HepG2 (cell line): ENCODE results near the gene THRA. TPM values are rescaled to one million over a fixed set of nuclear protein-coding genes. Genes with fewer than 3 reads are reported as not detected.
A peak's percentile ranks its signal among the peaks of the same experiment; 100 is the strongest.

Source experiments
- CEBPB ChIP-seq: IDR thresholded peaks from 2 replicates; pipeline ENCODE4 v1.6.1; 2011; ENCODE audit warnings: low read depth, low read length, improper control_type of control experiment, borderline replicate concordance
- CHD2 ChIP-seq: IDR thresholded peaks from 2 replicates; pipeline ENCODE4 v1.6.1; 2011; ENCODE audit warnings: low read depth, low read length, improper control_type of control experiment
- ETV5 ChIP-seq: IDR thresholded peaks from 2 replicates; pipeline ENCODE4 v1.6.1; 2018; ENCODE audit warnings: missing biosample characterization, missing genetic modification reagents, inconsistent platforms, borderline replicate concordance
- KLF13 ChIP-seq: sonication (generic); formaldehyde crosslinking; IDR thresholded peaks from 2 replicates; pipeline ENCODE4 v1.4.0; 2020; ENCODE audit warnings: mild to moderate bottlenecking, missing genetic modification reagents
- MYC ChIP-seq: sonication (generic); formaldehyde crosslinking; IDR thresholded peaks from 2 replicates; pipeline ENCODE4 v1.9.0; 2021; ENCODE audit warnings: missing genetic modification reagents, borderline replicate concordance
- MYNN ChIP-seq: sonication (generic); formaldehyde crosslinking; IDR thresholded peaks from 2 replicates; pipeline ENCODE4 v1.4.0; 2020; ENCODE audit warnings: mild to moderate bottlenecking, low read depth, missing genetic modification reagents
- MZF1 ChIP-seq: sonication (generic); formaldehyde crosslinking; IDR thresholded peaks from 2 replicates; pipeline ENCODE4 v1.8.1; 2023; ENCODE audit warnings: mild to moderate bottlenecking, missing genetic modification reagents, borderline replicate concordance
- SAP130 ChIP-seq: IDR thresholded peaks from 2 replicates; pipeline ENCODE4 v1.6.1; 2016; ENCODE audit warnings: low read depth
- SKI ChIP-seq: fragments of 450-650 bp; IDR thresholded peaks from one replicate; pipeline ENCODE4 v1.6.1; 2018; ENCODE audit warnings: mild to moderate bottlenecking; ENCODE audit not compliant: partially characterized antibody
- SOX6 ChIP-seq, 2 experiments: fragments of 450-650 bp in 1 of 2; sonication (generic) in 1 of 2; formaldehyde crosslinking in 1 of 2; IDR thresholded peaks; 2 replicates each; pipeline versions ENCODE4 v1.4.0 to v1.6.1; 2017 to 2020; ENCODE audit warnings: antibody characterized with exemption in 1 of 2, mild to moderate bottlenecking in 1 of 2, missing genetic modification reagents in 1 of 2
- ZNF180 ChIP-seq: sonication (generic); formaldehyde crosslinking; IDR thresholded peaks from 2 replicates; pipeline ENCODE4 v1.4.0; 2020; ENCODE audit warnings: low read depth, missing genetic modification reagents, borderline replicate concordance
- ZNF224 ChIP-seq: sonication (generic); formaldehyde crosslinking; IDR thresholded peaks from 2 replicates; pipeline ENCODE4 v1.5.0; 2020; ENCODE audit warnings: mild to moderate bottlenecking, missing genetic modification reagents
- ZNF431 ChIP-seq: sonication (generic); formaldehyde crosslinking; IDR thresholded peaks from 2 replicates; pipeline ENCODE4 v1.9.0; 2022; ENCODE audit warnings: missing genetic modification reagents, low read depth, mild to moderate bottlenecking, borderline replicate concordance
- ZNF451 ChIP-seq: sonication (generic); formaldehyde crosslinking; IDR thresholded peaks from 2 replicates; pipeline ENCODE4 v1.5.0; 2020; ENCODE audit warnings: mild to moderate bottlenecking, missing genetic modification reagents
- ZNF816 ChIP-seq: sonication (generic); formaldehyde crosslinking; IDR thresholded peaks from 2 replicates; pipeline ENCODE4 v1.8.0; 2022; ENCODE audit warnings: missing genetic modification reagents, mild to moderate bottlenecking, borderline replicate concordance
- ZSCAN30 ChIP-seq: sonication (generic); formaldehyde crosslinking; IDR thresholded peaks from 2 replicates; pipeline ENCODE4 v1.5.0; 2020; ENCODE audit warnings: mild to moderate bottlenecking, missing genetic modification reagents
- polyA plus RNA-seq, 8 experiments: library from polyadenylated mRNA; depleted of rRNA in 3 of 8; stranded (reverse) in 7 of 8; unstranded in 1 of 8; fragments of >200 nt; fragmentation: Illumina TruSeq in 4 of 8; extraction: Trizol in 4 of 8; gene quantifications; 2 replicates each; pipeline versions ENCODE4 v1.2.1 to v1.2.3, GENCODE V29; 2011 to 2016; ENCODE audit warnings: low read depth in 4 of 8, missing spikeins in 1 of 8, mixed read lengths in 1 of 8; ENCODE audit not compliant: insufficient read depth in 1 of 8
- total RNA-seq, 5 experiments: library from RNA; depleted of rRNA; stranded (reverse); fragments of >200 nt; fragmentation: Illumina TruSeq; extraction: Trizol; gene quantifications; 2 replicates each; pipeline ENCODE4 v1.2.3, GENCODE V29; 2016; ENCODE audit warnings: low read depth in 1 of 5
- TF ChIP-seq, protein P1 (sequence below): IDR thresholded peaks from 2 replicates; pipeline ENCODE4 v1.6.1; 2016; ENCODE audit warnings: control low read depth
- TF ChIP-seq, protein P2 (sequence below): IDR thresholded peaks from 2 replicates; pipeline ENCODE4 v1.4.0; 2020; ENCODE audit warnings: mild to moderate bottlenecking, missing genetic modification reagents
- TF ChIP-seq, protein P3 (sequence below): sonication (generic); formaldehyde crosslinking; IDR thresholded peaks from 2 replicates; pipeline ENCODE4 v1.8.1; 2023; ENCODE audit warnings: missing genetic modification reagents, mild to moderate bottlenecking, borderline replicate concordance
- TF ChIP-seq, protein P4 (sequence below): sonication (generic); formaldehyde crosslinking; IDR thresholded peaks from 2 replicates; pipeline ENCODE4 v1.5.0; 2020; ENCODE audit warnings: missing genetic modification reagents
- TF ChIP-seq, protein P5 (sequence below): sonication (generic); formaldehyde crosslinking; IDR thresholded peaks from 2 replicates; pipeline ENCODE4 v1.9.0; 2021; ENCODE audit warnings: missing genetic modification reagents, borderline replicate concordance

Gene THRA
- total and polyA plus RNA-seq, 2 of the 13 experiments (the other 11 are each of a cell fraction or from before 2014, with no cell fraction given): 8.0 to 9.9 TPM

DNA sequence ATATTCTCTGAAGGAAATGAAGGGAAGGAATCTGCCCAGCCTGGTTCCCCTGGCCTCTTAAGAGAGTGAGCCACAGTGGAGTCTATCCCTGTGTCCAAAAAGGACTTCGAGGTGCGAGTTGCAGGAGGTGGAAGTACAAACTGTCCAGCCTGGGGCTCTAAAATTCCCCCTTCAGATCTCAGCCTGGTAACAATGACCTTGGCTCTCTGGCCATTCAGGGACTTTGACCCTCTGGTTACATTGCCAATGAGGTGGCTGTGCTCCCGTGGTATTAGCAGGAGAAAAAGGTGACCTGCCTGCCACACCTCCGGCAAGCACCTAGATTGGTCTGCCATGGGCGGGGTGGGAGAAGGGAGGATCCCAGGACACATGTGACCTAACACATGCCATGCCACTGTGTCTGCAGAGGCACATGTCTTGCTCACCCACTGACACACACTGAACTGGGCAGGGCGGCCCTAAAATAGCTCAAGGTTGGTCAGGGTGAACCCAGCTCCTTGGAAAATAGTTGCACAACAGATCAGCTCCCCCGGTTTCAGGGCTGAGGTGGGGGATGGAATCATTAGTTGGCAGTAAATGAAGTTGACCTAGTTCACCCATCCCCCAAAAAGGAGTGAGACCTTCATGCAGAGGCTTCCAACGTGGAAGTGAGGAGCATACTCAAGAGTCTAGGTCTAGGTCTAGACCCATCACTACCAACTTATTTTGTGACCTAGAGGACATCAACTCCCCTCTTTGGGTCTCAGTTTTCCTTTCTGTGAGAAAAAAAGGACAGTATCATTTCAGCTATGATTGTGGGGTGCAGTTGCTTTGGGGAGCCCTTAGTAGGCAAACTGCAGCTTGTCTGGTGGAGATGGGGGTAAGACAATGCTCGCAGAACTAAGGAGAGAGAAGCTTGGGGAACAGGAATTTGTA lies 35.4 kb downstream of the THRA start (continued):
- TF ChIP-seq ZNF180 (CRISPR knock-in tag) (no peak), KLF13 (no peak), ETV5 (CRISPR knock-in tag) (peak; percentile 82; the same call in 1 of the 2 replicates), SKI (peak; percentile 92), CHD2 (peak; percentile 65; the same call in 1 of the 2 replicates), ZNF816 (CRISPR knock-in tag) (no peak; the same call in 1 of the 2 replicates), MYC (CRISPR knock-in tag) (peak; percentile 94), CEBPB (peak; percentile 74; the same call in 1 of the 2 replicates), ZNF431 (peak; percentile 35; the same call in 1 of the 2 replicates), ZNF451 (no peak), SOX6 (IDR thresholded peaks at IDR 0.05) (no peak), SOX6 (CRISPR knock-in tag; IDR thresholded peaks at IDR 0.05) (no peak; the same call in 1 of the 2 replicates), MZF1 (peak; percentile 94), ZSCAN30 (CRISPR knock-in tag) (no peak), ZNF224 (peak; percentile 44; the same call in 1 of the 2 replicates), MYNN (CRISPR knock-in tag) (0 out of 2 replicates have a peak, but pooled peaks have one; percentile 13), SAP130 (CRISPR knock-in tag) (peak; percentile 96)
- TF ChIP-seq, protein P1, sequence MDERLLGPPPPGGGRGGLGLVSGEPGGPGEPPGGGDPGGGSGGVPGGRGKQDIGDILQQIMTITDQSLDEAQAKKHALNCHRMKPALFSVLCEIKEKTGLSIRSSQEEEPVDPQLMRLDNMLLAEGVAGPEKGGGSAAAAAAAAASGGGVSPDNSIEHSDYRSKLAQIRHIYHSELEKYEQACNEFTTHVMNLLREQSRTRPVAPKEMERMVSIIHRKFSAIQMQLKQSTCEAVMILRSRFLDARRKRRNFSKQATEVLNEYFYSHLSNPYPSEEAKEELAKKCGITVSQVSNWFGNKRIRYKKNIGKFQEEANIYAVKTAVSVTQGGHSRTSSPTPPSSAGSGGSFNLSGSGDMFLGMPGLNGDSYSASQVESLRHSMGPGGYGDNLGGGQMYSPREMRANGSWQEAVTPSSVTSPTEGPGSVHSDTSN (CRISPR knock-in tag): peak; percentile 1; the same call in 1 of the 2 replicates
- TF ChIP-seq, protein P2, sequence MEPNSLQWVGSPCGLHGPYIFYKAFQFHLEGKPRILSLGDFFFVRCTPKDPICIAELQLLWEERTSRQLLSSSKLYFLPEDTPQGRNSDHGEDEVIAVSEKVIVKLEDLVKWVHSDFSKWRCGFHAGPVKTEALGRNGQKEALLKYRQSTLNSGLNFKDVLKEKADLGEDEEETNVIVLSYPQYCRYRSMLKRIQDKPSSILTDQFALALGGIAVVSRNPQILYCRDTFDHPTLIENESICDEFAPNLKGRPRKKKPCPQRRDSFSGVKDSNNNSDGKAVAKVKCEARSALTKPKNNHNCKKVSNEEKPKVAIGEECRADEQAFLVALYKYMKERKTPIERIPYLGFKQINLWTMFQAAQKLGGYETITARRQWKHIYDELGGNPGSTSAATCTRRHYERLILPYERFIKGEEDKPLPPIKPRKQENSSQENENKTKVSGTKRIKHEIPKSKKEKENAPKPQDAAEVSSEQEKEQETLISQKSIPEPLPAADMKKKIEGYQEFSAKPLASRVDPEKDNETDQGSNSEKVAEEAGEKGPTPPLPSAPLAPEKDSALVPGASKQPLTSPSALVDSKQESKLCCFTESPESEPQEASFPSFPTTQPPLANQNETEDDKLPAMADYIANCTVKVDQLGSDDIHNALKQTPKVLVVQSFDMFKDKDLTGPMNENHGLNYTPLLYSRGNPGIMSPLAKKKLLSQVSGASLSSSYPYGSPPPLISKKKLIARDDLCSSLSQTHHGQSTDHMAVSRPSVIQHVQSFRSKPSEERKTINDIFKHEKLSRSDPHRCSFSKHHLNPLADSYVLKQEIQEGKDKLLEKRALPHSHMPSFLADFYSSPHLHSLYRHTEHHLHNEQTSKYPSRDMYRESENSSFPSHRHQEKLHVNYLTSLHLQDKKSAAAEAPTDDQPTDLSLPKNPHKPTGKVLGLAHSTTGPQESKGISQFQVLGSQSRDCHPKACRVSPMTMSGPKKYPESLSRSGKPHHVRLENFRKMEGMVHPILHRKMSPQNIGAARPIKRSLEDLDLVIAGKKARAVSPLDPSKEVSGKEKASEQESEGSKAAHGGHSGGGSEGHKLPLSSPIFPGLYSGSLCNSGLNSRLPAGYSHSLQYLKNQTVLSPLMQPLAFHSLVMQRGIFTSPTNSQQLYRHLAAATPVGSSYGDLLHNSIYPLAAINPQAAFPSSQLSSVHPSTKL (CRISPR knock-in tag): peak; percentile 92
- TF ChIP-seq, protein P3, sequence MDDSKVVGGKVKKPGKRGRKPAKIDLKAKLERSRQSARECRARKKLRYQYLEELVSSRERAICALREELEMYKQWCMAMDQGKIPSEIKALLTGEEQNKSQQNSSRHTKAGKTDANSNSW (CRISPR knock-in tag): 0 out of 2 replicates have a peak, but pooled peaks have one; percentile 79
- TF ChIP-seq, protein P4, sequence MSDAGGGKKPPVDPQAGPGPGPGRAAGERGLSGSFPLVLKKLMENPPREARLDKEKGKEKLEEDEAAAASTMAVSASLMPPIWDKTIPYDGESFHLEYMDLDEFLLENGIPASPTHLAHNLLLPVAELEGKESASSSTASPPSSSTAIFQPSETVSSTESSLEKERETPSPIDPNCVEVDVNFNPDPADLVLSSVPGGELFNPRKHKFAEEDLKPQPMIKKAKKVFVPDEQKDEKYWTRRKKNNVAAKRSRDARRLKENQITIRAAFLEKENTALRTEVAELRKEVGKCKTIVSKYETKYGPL: peak; percentile 67; the same call in 1 of the 2 replicates
- TF ChIP-seq, protein P5, sequence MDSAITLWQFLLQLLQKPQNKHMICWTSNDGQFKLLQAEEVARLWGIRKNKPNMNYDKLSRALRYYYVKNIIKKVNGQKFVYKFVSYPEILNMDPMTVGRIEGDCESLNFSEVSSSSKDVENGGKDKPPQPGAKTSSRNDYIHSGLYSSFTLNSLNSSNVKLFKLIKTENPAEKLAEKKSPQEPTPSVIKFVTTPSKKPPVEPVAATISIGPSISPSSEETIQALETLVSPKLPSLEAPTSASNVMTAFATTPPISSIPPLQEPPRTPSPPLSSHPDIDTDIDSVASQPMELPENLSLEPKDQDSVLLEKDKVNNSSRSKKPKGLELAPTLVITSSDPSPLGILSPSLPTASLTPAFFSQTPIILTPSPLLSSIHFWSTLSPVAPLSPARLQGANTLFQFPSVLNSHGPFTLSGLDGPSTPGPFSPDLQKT (CRISPR knock-in tag): peak; percentile 39; the same call in 1 of the 2 replicates
